Endodermal cell (in vitro differentiated cells): ENCODE measurements around the gene ESX1. TPM values are rescaled to one million over a fixed set of nuclear protein-coding genes. Genes with fewer than 3 reads are reported as not detected.

Experiments used
- DNase-seq: peaks from one replicate; pipeline ENCODE4 v3.0.0-alpha.2; 2017
- H3K27ac ChIP-seq: 2 replicates; pipeline ENCODE4 v1.5.1; 2013; ENCODE audit warnings: mild to moderate bottlenecking, low read depth, low read length, moderate library complexity
- H3K27me3 ChIP-seq: 2 replicates; pipeline ENCODE4 v1.6.1; 2013; ENCODE audit warnings: mild to moderate bottlenecking, low read length, moderate library complexity; ENCODE audit not compliant: insufficient read depth, control insufficient read depth, poor library complexity, severe bottlenecking
- H3K36me3 ChIP-seq: 2 replicates; pipeline ENCODE4 v1.7.0; 2013; ENCODE audit warnings: mild to moderate bottlenecking, low read length, moderate library complexity; ENCODE audit not compliant: control insufficient read depth, insufficient read depth
- H3K4me1 ChIP-seq: one replicate; pipeline ENCODE4 v1.7.0; 2013; ENCODE audit warnings: low read length; ENCODE audit not compliant: control insufficient read depth, insufficient read depth
- H3K4me3 ChIP-seq: 2 replicates; pipeline ENCODE4 v1.5.1; 2013; ENCODE audit warnings: mild to moderate bottlenecking, low read length, moderate library complexity
- H3K9ac ChIP-seq: 2 replicates; pipeline ENCODE4 v1.6.1; 2013; ENCODE audit warnings: mild to moderate bottlenecking, low read length, moderate library complexity; ENCODE audit not compliant: poor library complexity, severe bottlenecking; ENCODE audit errors: extremely low read depth
- H3K9me3 ChIP-seq: 2 replicates; pipeline ENCODE4 v1.6.1; 2013; ENCODE audit warnings: mild to moderate bottlenecking, low read length, moderate library complexity; ENCODE audit not compliant: control insufficient read depth
- H3K27ac Mint-ChIP-seq: 2 replicates; pipeline ENCODE4 v1.8.0; 2020; ENCODE audit warnings: mixed read lengths
- H3K27me3 Mint-ChIP-seq: 2 replicates; pipeline ENCODE4 v1.8.0; 2021; ENCODE audit warnings: mild to moderate bottlenecking, mixed read lengths; ENCODE audit not compliant: insufficient read depth
- H3K36me3 Mint-ChIP-seq: 2 replicates; pipeline ENCODE4 v1.8.0; 2020; ENCODE audit warnings: low read depth, mixed read lengths
- H3K4me1 Mint-ChIP-seq: 2 replicates; pipeline ENCODE4 v1.8.0; 2020; ENCODE audit warnings: mixed read lengths
- H3K4me3 Mint-ChIP-seq: 2 replicates; pipeline ENCODE4 v1.8.0; 2020; ENCODE audit warnings: mild to moderate bottlenecking, moderate library complexity, mixed read lengths
- H3K9me3 Mint-ChIP-seq: 2 replicates; pipeline ENCODE4 v1.8.0; 2020; ENCODE audit warnings: mild to moderate bottlenecking, mixed read lengths
- WGBS, 2 experiments: methylation state at CpG; one replicate each; pipeline versions ENCODE4 v1.1.5 to v1.1.7; 2013; ENCODE audit warnings: missing lambda C conversion rate in 2 of 2, mixed read lengths in 1 of 2; ENCODE audit not compliant: insufficient coverage in 1 of 2, insufficient read length in 1 of 2; 5-methylcytosine and 5-hydroxymethylcytosine counted together
- total RNA-seq, 2 donors: library from RNA; stranded (reverse); fragmentation: NEBNext Ultra II Directional in 1 of 2; extraction: Animal tissue kit (Norgen Biotek cat#: 25700) in 1 of 2; gene quantifications; 2 replicates in 1 of 2; 3 replicates in 1 of 2; pipeline ENCODE4 v1.2.1, GENCODE V29; 2021
- TF ChIP-seq, protein P1 (sequence below): fragments of 200-600 bp; sonication (generic); conservative IDR thresholded peaks from 2 replicates; pipeline ENCODE4 v1.5.0; 2021; ENCODE audit warnings: antibody characterized with exemption, mild to moderate bottlenecking

ESX1 gene
- total RNA-seq, 2 donors from 2014 or later: not detected

DNA sequence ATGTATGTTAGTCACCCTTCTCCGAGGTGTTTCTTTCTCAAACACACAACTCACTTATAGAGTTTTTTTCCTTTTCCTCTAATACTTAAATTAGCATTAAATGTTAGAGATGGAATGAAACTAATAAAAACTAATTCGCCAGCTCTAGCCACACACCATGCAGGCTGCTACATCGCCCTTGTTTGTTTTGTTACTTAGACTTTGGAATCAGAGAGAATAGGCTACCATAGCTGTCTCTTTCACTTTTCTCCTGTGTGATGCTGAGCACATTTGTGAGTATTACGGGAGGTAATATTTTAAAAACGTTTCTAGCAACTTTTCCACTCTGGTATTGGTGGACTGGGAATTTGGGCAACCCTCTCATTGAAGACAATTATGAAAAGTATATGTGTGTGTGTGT is 43.5 kb downstream of the ESX1 start:
- Mint-ChIP-seq H3K27ac (no peak overlapping the region), H3K4me3 (no peak overlapping the region), H3K9me3 (peaks cover 30% of the 10 kb centered on the region), H3K4me1 (no peaks in the 10 kb centered on the region), H3K36me3 (no peaks in the 10 kb centered on the region), H3K27me3 (peaks cover 26% of the 10 kb centered on the region)
- H3K9ac ChIP-seq: no peak overlapping the region
- no peaks in the 10 kb centered on the region for H3K9me3 ChIP-seq
- H3K36me3 ChIP-seq: no peaks in the 10 kb centered on the region
- 76% methylated on average over 4 of the region's 5 CpGs; no CpG with 5 or more reads in 1 of the 2 experiments for WGBS, 2 experiments
- H3K4me3 ChIP-seq: no peak overlapping the region
- H3K4me1 ChIP-seq: no peaks in the 10 kb centered on the region
- no peak overlapping the region for H3K27ac ChIP-seq
- TF ChIP-seq, protein P1, sequence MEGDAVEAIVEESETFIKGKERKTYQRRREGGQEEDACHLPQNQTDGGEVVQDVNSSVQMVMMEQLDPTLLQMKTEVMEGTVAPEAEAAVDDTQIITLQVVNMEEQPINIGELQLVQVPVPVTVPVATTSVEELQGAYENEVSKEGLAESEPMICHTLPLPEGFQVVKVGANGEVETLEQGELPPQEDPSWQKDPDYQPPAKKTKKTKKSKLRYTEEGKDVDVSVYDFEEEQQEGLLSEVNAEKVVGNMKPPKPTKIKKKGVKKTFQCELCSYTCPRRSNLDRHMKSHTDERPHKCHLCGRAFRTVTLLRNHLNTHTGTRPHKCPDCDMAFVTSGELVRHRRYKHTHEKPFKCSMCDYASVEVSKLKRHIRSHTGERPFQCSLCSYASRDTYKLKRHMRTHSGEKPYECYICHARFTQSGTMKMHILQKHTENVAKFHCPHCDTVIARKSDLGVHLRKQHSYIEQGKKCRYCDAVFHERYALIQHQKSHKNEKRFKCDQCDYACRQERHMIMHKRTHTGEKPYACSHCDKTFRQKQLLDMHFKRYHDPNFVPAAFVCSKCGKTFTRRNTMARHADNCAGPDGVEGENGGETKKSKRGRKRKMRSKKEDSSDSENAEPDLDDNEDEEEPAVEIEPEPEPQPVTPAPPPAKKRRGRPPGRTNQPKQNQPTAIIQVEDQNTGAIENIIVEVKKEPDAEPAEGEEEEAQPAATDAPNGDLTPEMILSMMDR: no peak
- no peaks in the 10 kb centered on the region for H3K27me3 ChIP-seq
- DNase-seq: no peak

DNA sequence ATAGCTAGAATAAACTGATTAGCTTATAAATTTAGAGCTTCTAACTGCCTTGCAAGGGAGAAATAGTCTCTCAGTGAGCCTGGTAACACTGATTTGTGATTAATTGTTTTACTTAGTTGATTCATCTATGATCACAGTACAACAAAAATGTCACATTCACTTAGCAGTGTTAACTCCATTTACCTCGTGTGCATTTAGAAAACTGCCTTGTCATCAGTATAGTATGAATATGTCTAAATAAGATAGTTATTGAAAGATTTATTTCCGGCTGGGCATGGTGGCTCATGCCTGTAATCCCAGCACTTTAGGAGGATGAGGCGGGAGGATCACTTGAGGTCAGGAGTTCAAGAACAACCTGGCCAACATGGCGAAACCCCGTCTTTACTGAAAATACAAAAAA is 49.2 kb downstream of the ESX1 start:
- TF ChIP-seq, protein P1: no peak
- no peak overlapping the region for H3K27ac Mint-ChIP-seq

More for the DNA sequence above, 49.2 kb downstream of the ESX1 start:
- Histone ChIP-seq H3K27me3 (no peaks in the 10 kb centered on the region), H3K4me1 (no peaks in the 10 kb centered on the region), H3K27ac (no peak overlapping the region), H3K9ac (no peak overlapping the region), H3K4me3 (no peak overlapping the region), H3K9me3 (no peaks in the 10 kb centered on the region), H3K36me3 (no peaks in the 10 kb centered on the region)
- Mint-ChIP-seq H3K36me3 (peaks cover 10% of the 10 kb centered on the region), H3K4me3 (no peak overlapping the region), H3K9me3 (peaks cover 23% of the 10 kb centered on the region), H3K4me1 (no peaks in the 10 kb centered on the region), H3K27me3 (peaks cover 10% of the 10 kb centered on the region)
- DNase-seq: no peak
- 95% methylated on average over 4 of the region's 5 CpGs; no CpG with 5 or more reads in 1 of the 2 experiments for WGBS, 2 experiments

Other genes starting within 250 kb of the ESX1 start
- gene H2BW1, start 241.2 kb downstream of the ESX1 start, total RNA-seq: not detected
- gene H2BW2, start 215.0 kb downstream of the ESX1 start, total RNA-seq: not detected
- 1 to 10 TPM; 7.1 to 8.4 TPM for gene TMSB15C, start 178.7 kb downstream of the ESX1 start, total RNA-seq
- gene ZCCHC18, start 142.4 kb downstream of the ESX1 start, total RNA-seq: 1 to 10 TPM; 2.3 TPM
- gene SLC25A53, start 97.9 kb downstream of the ESX1 start, total RNA-seq: 1 to 10 TPM; 2.0 to 4.4 TPM
- 10 to 100 TPM; 18.5 to 22.0 TPM for gene FAM199X, start 88.5 kb downstream of the ESX1 start, total RNA-seq